Renal cortex interstitium (tissue), 11 donors: ENCODE results near the gene PIGR. TPM values are rescaled to one million over a fixed set of nuclear protein-coding genes. Genes with fewer than 3 reads are reported as not detected.

ENCODE experiments used
- DNase-seq, 11 donors: peaks; one replicate each; pipeline ENCODE4 v3.0.0-alpha.2; 2013; ENCODE audit warnings: low read depth in 9 of 11, low spot score in 4 of 11; ENCODE audit errors: extremely low read depth in 1 of 11
- polyA plus RNA-seq, 3 donors: library from polyadenylated mRNA; unstranded; fragments of 120-200 nt; gene quantifications; one replicate each; pipeline ENCODE4 v1.2.1, GENCODE V29; 2013; ENCODE audit not compliant: insufficient read length in 3 of 3

PIGR gene
- polyA plus RNA-seq, 3 donors, result 0.85 to 1.9 (median 1.6) TPM

GRCh38 chr1:206898915-206899431 is 47.3 kb downstream of the PIGR start:
- no peak for DNase-seq

- DNase-seq, result no peak
Measured at GRCh38 chr1:206898089-206898914, 48.0 kb downstream of the PIGR start.

- DNase-seq, result no peak
Measured at GRCh38 chr1:206897175-206897574, 49.1 kb downstream of the PIGR start, which contains the start of gene IL24. Gene IL24 (plus strand): TSS chr1:206897443. CDS start chr1:206897833, 390 bp downstream.

- DNase-seq, result no peak
Measured at GRCh38 chr1:206896261-206896660, 50.0 kb downstream of the PIGR start.

GRCh38 chr1:206895837-206896242 is 50.4 kb downstream of the PIGR start:
- DNase-seq, result peak in 2 of 11 donors; percentile 29 to 39

- no peak for DNase-seq
Measured at GRCh38 chr1:206895325-206895724, 50.9 kb downstream of the PIGR start.

GRCh38 chr1:206893380-206893779 is 52.9 kb downstream of the PIGR start:
- no peak for DNase-seq

GRCh38 chr1:206892351-206892984 is 53.8 kb downstream of the PIGR start:
- DNase-seq, result no peak

GRCh38 chr1:206891412-206891811 is 54.9 kb downstream of the PIGR start:
- no peak for DNase-seq

GRCh38 chr1:206890125-206891060 is 55.9 kb downstream of the PIGR start:
- DNase-seq, result no peak

- DNase-seq, result no peak
Measured at GRCh38 chr1:206887701-206888100, 58.6 kb downstream of the PIGR start.

- DNase-seq, result no peak
Measured at GRCh38 chr1:206886831-206887230, 59.4 kb downstream of the PIGR start.

- DNase-seq, result no peak
Measured at GRCh38 chr1:206885341-206886060, 60.8 kb downstream of the PIGR start.

- DNase-seq, result no peak
Measured at GRCh38 chr1:206883876-206884275, 62.4 kb downstream of the PIGR start.

GRCh38 chr1:206883160-206883559 is 63.1 kb downstream of the PIGR start:
- no peak for DNase-seq

- DNase-seq, result no peak
Measured at GRCh38 chr1:206882555-206882954, 63.7 kb downstream of the PIGR start.

- no peak for DNase-seq
Measured at GRCh38 chr1:206880314-206880713, 66.0 kb downstream of the PIGR start.
